ENCODE data around the gene ZNF831.

The ZNF831 gene

GRCh38 chr20:59210186-59210585, 46.6 kb downstream of the ZNF831 start:
- ChIA-PET POLR2A (no interaction called here), CTCF (no interaction called here)
- Histone ChIP-seq H3K4me1 (ENCODE audit: control extremely low read depth in 1 of 4, control insufficient read depth in 4 of 4, insufficient read depth in 4 of 4, low read length in 3 of 4) (peaks cover 0 to 2% (median 0%) of the 10 kb centered on the region in 4 experiments), H3K9me3 (ENCODE audit: control extremely low read depth in 1 of 5, control insufficient read depth in 4 of 5, insufficient read depth in 2 of 5, low read depth in 1 of 5, low read length in 4 of 5) (no peaks in the 10 kb centered on the region), H3K36me3 (ENCODE audit: control insufficient read depth in 4 of 4, insufficient read depth in 4 of 4, low read length in 3 of 4) (no peaks in the 10 kb centered on the region), H3K27ac (ENCODE audit: insufficient read depth in 1 of 2, low read depth in 1 of 2, low read length in 2 of 2, poor library complexity in 1 of 2, severe bottlenecking in 2 of 2) (no peak overlapping the region), H3K27me3 (replicated peaks in 2 of 5; ENCODE audit: control insufficient read depth in 4 of 5, insufficient read depth in 5 of 5, low read length in 4 of 5) (peaks cover 0 to 2% (median 0%) of the 10 kb centered on the region in 5 experiments), H3K4me3 (ENCODE audit: control insufficient read depth in 1 of 7, extremely low read depth in 1 of 7, insufficient read depth in 4 of 7, low read depth in 2 of 7, low read length in 6 of 7) (no peak overlapping the region)
- WGBS (ENCODE audit: insufficient coverage) = 97% methylated on average over 5 of the region's 11 CpGs
- DNase-seq = no peak

GRCh38 chr20:59211208-59211765, 47.7 kb downstream of the ZNF831 start:
- Histone ChIP-seq H3K4me1 (ENCODE audit: control extremely low read depth in 1 of 4, control insufficient read depth in 4 of 4, insufficient read depth in 4 of 4, low read length in 3 of 4) (peaks cover 0 to 3% (median 0%) of the 10 kb centered on the region in 4 experiments), H3K36me3 (ENCODE audit: control insufficient read depth in 4 of 4, insufficient read depth in 4 of 4, low read length in 3 of 4) (no peaks in the 10 kb centered on the region), H3K4me3 (ENCODE audit: control insufficient read depth in 1 of 7, extremely low read depth in 1 of 7, insufficient read depth in 4 of 7, low read depth in 2 of 7, low read length in 6 of 7) (no peak overlapping the region), H3K27me3 (replicated peaks in 2 of 5; ENCODE audit: control insufficient read depth in 4 of 5, insufficient read depth in 5 of 5, low read length in 4 of 5) (peaks cover 0 to 2% (median 0%) of the 10 kb centered on the region in 5 experiments), H3K27ac (ENCODE audit: insufficient read depth in 1 of 2, low read depth in 1 of 2, low read length in 2 of 2, poor library complexity in 1 of 2, severe bottlenecking in 2 of 2) (no peak overlapping the region), H3K9me3 (ENCODE audit: control extremely low read depth in 1 of 5, control insufficient read depth in 4 of 5, insufficient read depth in 2 of 5, low read depth in 1 of 5, low read length in 4 of 5) (no peaks in the 10 kb centered on the region)
- ChIA-PET POLR2A (no interaction called here), CTCF (interaction anchor here (1.1 to 1.2 kb wide), 2 partner anchors 11 to 124 kb away, joined by 3 read pairs; no protein-coding TSS in a partner anchor)
- no peak for DNase-seq
- WGBS (ENCODE audit: insufficient coverage) = 100% methylated on average over 1 of the region's 7 CpGs

GRCh38 chr20:59214073-59214472, 50.5 kb downstream of the ZNF831 start:
- H3K27me3 ChIP-seq (replicated peaks in 2 of 5; ENCODE audit: control insufficient read depth in 4 of 5, insufficient read depth in 5 of 5, low read length in 4 of 5) = peaks cover 0 to 2% (median 0%) of the 10 kb centered on the region in 5 experiments
- peaks cover 0 to 3% (median 0%) of the 10 kb centered on the region in 4 experiments for H3K4me1 ChIP-seq (ENCODE audit: control extremely low read depth in 1 of 4, control insufficient read depth in 4 of 4, insufficient read depth in 4 of 4, low read length in 3 of 4)
- 93% methylated on average over 3 of the region's 4 CpGs for WGBS (ENCODE audit: insufficient coverage)
- H3K36me3 ChIP-seq (ENCODE audit: control insufficient read depth in 4 of 4, insufficient read depth in 4 of 4, low read length in 3 of 4) = no peaks in the 10 kb centered on the region
- DNase-seq = no peak
- POLR2A ChIA-PET = no interaction called here
- H3K27ac ChIP-seq (ENCODE audit: insufficient read depth in 1 of 2, low read depth in 1 of 2, low read length in 2 of 2, poor library complexity in 1 of 2, severe bottlenecking in 2 of 2) = no peak overlapping the region
- no peak overlapping the region for H3K4me3 ChIP-seq (ENCODE audit: control insufficient read depth in 1 of 7, extremely low read depth in 1 of 7, insufficient read depth in 4 of 7, low read depth in 2 of 7, low read length in 6 of 7)
- CTCF ChIA-PET = interaction anchor here (0.9 to 2.9 kb wide), 5 partner anchors 10 to 344 kb away, joined by 3 to 7 read pairs (median 4); no protein-coding TSS in a partner anchor
- no peaks in the 10 kb centered on the region for H3K9me3 ChIP-seq (ENCODE audit: control extremely low read depth in 1 of 5, control insufficient read depth in 4 of 5, insufficient read depth in 2 of 5, low read depth in 1 of 5, low read length in 4 of 5)

GRCh38 chr20:59214606-59215547, 51.3 kb downstream of the ZNF831 start:
- Histone ChIP-seq H3K9me3 (ENCODE audit: control extremely low read depth in 1 of 5, control insufficient read depth in 4 of 5, insufficient read depth in 2 of 5, low read depth in 1 of 5, low read length in 4 of 5) (no peaks in the 10 kb centered on the region), H3K27ac (ENCODE audit: insufficient read depth in 1 of 2, low read depth in 1 of 2, low read length in 2 of 2, poor library complexity in 1 of 2, severe bottlenecking in 2 of 2) (no peak overlapping the region), H3K4me3 (ENCODE audit: control insufficient read depth in 1 of 7, extremely low read depth in 1 of 7, insufficient read depth in 4 of 7, low read depth in 2 of 7, low read length in 6 of 7) (no peak overlapping the region), H3K36me3 (ENCODE audit: control insufficient read depth in 4 of 4, insufficient read depth in 4 of 4, low read length in 3 of 4) (no peaks in the 10 kb centered on the region), H3K27me3 (replicated peaks in 2 of 5; ENCODE audit: control insufficient read depth in 4 of 5, insufficient read depth in 5 of 5, low read length in 4 of 5) (peaks cover 0 to 2% (median 0%) of the 10 kb centered on the region in 5 experiments), H3K4me1 (ENCODE audit: control extremely low read depth in 1 of 4, control insufficient read depth in 4 of 4, insufficient read depth in 4 of 4, low read length in 3 of 4) (peaks cover 0 to 3% (median 0%) of the 10 kb centered on the region in 4 experiments)
- ChIA-PET CTCF (interaction anchor here (0.9 to 2.9 kb wide), 6 partner anchors 9 to 133 kb away, joined by 3 to 7 read pairs (median 4); no protein-coding TSS in a partner anchor), POLR2A (no interaction called here)
- WGBS (ENCODE audit: insufficient coverage) = 93% methylated on average over 3 of the region's 11 CpGs
- no peak for DNase-seq

GRCh38 chr20:59217173-59217572, 53.6 kb downstream of the ZNF831 start:
- WGBS (ENCODE audit: insufficient coverage) = 86% methylated on average over 1 of the region's 1 CpG
- POLR2A ChIA-PET = no interaction called here
- DNase-seq = no peak
- peaks cover 0 to 9% (median 2%) of the 10 kb centered on the region in 4 experiments for H3K4me1 ChIP-seq (ENCODE audit: control extremely low read depth in 1 of 4, control insufficient read depth in 4 of 4, insufficient read depth in 4 of 4, low read length in 3 of 4)
- CTCF ChIA-PET = no interaction called here
- peaks cover 0 to 24% (median 0%) of the 10 kb centered on the region in 5 experiments for H3K27me3 ChIP-seq (replicated peaks in 2 of 5; ENCODE audit: control insufficient read depth in 4 of 5, insufficient read depth in 5 of 5, low read length in 4 of 5)
- no peaks in the 10 kb centered on the region for H3K9me3 ChIP-seq (ENCODE audit: control extremely low read depth in 1 of 5, control insufficient read depth in 4 of 5, insufficient read depth in 2 of 5, low read depth in 1 of 5, low read length in 4 of 5)
- H3K4me3 ChIP-seq (ENCODE audit: control insufficient read depth in 1 of 7, extremely low read depth in 1 of 7, insufficient read depth in 4 of 7, low read depth in 2 of 7, low read length in 6 of 7) = no peak overlapping the region
- no peaks in the 10 kb centered on the region for H3K36me3 ChIP-seq (ENCODE audit: control insufficient read depth in 4 of 4, insufficient read depth in 4 of 4, low read length in 3 of 4)
- no peak overlapping the region for H3K27ac ChIP-seq (ENCODE audit: insufficient read depth in 1 of 2, low read depth in 1 of 2, low read length in 2 of 2, poor library complexity in 1 of 2, severe bottlenecking in 2 of 2)

- no peak overlapping the region for H3K4me3 ChIP-seq (ENCODE audit: control insufficient read depth in 1 of 7, extremely low read depth in 1 of 7, insufficient read depth in 4 of 7, low read depth in 2 of 7, low read length in 6 of 7)
- H3K36me3 ChIP-seq (ENCODE audit: control insufficient read depth in 4 of 4, insufficient read depth in 4 of 4, low read length in 3 of 4) = no peaks in the 10 kb centered on the region
- no peaks in the 10 kb centered on the region for H3K9me3 ChIP-seq (ENCODE audit: control extremely low read depth in 1 of 5, control insufficient read depth in 4 of 5, insufficient read depth in 2 of 5, low read depth in 1 of 5, low read length in 4 of 5)
- peaks cover 0 to 27% (median under 1%) of the 10 kb centered on the region in 5 experiments for H3K27me3 ChIP-seq (replicated peaks in 2 of 5; ENCODE audit: control insufficient read depth in 4 of 5, insufficient read depth in 5 of 5, low read length in 4 of 5)
- 100% methylated on average over 2 of the region's 2 CpGs for WGBS (ENCODE audit: insufficient coverage)
- CTCF ChIA-PET = interaction anchor here (1.2 kb wide), 1 partner anchor 10 kb away, joined by 3 read pairs; no protein-coding TSS in a partner anchor
- no peak overlapping the region for H3K27ac ChIP-seq (ENCODE audit: insufficient read depth in 1 of 2, low read depth in 1 of 2, low read length in 2 of 2, poor library complexity in 1 of 2, severe bottlenecking in 2 of 2)
- POLR2A ChIA-PET = no interaction called here
- peaks cover 0 to 14% (median 6%) of the 10 kb centered on the region in 4 experiments for H3K4me1 ChIP-seq (ENCODE audit: control extremely low read depth in 1 of 4, control insufficient read depth in 4 of 4, insufficient read depth in 4 of 4, low read length in 3 of 4)
- no peak for DNase-seq
Observed at GRCh38 chr20:59217794-59218280, 54.2 kb downstream of the ZNF831 start.

Data from common myeloid progenitor, CD34-positive (primary cell).